Natural killer cell treated with Interleukin-12 subunit alpha and Interleukin-12 subunit beta and Interleukin-15 and Interleukin-18, amount 100 ng/mL, for 72 hours (primary cell): Measurements from ENCODE around the gene ZMIZ1. TPM values are rescaled to one million over a fixed set of nuclear protein-coding genes. Genes with fewer than 3 reads are reported as not detected.
A peak's percentile ranks its signal among the peaks of the same experiment; 100 is the strongest.
"Not testable (repeated sequence)": the region's sequence is repeated elsewhere in the genome, so short reads cannot be mapped to it uniquely, and the experiment has no call there.

Source experiments
- ATAC-seq, 2 donors: fragments of 150-1000 bp; cut with Tn5 transposase in 1 of 2; sonication (Bioruptor Pico), chemical (Tn5 transposase) in 1 of 2; 2 replicates each; pipeline ENCODE4 v1.10.0; 2021
- DNase-seq: peaks from one replicate; pipeline ENCODE4 v3.0.0; 2022; ENCODE audit warnings: low spot score
- H3K27ac Mint-ChIP-seq, 2 donors: 1 replicate in 1 of 2; 2 replicates in 1 of 2; pipeline ENCODE4 v1.8.0; 2022; ENCODE audit warnings: mixed read lengths in 2 of 2, mild to moderate bottlenecking in 1 of 2, moderate library complexity in 1 of 2
- H3K27me3 Mint-ChIP-seq, 2 donors: 1 replicate in 1 of 2; 2 replicates in 1 of 2; pipeline ENCODE4 v1.8.0; 2022; ENCODE audit warnings: mixed read lengths in 2 of 2
- H3K36me3 Mint-ChIP-seq: one replicate; pipeline ENCODE4 v1.8.0; 2022; ENCODE audit warnings: mixed read lengths
- H3K4me1 Mint-ChIP-seq, 2 donors: 1 replicate in 1 of 2; 2 replicates in 1 of 2; pipeline ENCODE4 v1.8.0; 2022; ENCODE audit warnings: low read depth in 2 of 2, mixed read lengths in 2 of 2, mild to moderate bottlenecking in 1 of 2
- H3K4me3 Mint-ChIP-seq: one replicate; pipeline ENCODE4 v1.8.0; 2022; ENCODE audit warnings: mixed read lengths
- H3K9me3 Mint-ChIP-seq: 2 replicates; pipeline ENCODE4 v1.8.0; 2022; ENCODE audit warnings: mixed read lengths
- total RNA-seq, 2 donors: library from RNA; stranded (reverse); gene quantifications; one replicate each; pipeline ENCODE4 v1.2.3, GENCODE V29; 2022

ZMIZ1 gene
- total RNA-seq, 2 donors from 2014 or later: 49.7 to 54.4 TPM

GRCh38 chr10:79025199-79025832 is 43.5 kb upstream of the ZMIZ1 start:
- Mint-ChIP-seq H3K27me3 (peaks cover 21 to 34% of the 10 kb centered on the region in 2 donors), H3K4me3 (peak overlapping the region; percentile 19), H3K27ac (peak overlapping the region in 1 of 2 donors; percentile 0), H3K9me3 (no peaks in the 10 kb centered on the region), H3K36me3 (no peaks in the 10 kb centered on the region), H3K4me1 (peaks cover 33 to 41% of the 10 kb centered on the region in 2 donors)
- ATAC-seq (peak; percentile 62 to 67), DNase-seq (no peak)

GRCh38 chr10:79026341-79026761 is 42.4 kb upstream of the ZMIZ1 start:
- DNase-seq (no peak), ATAC-seq (no peak)
- H3K27ac Mint-ChIP-seq: no peak overlapping the region
- H3K4me3 Mint-ChIP-seq: peak overlapping the region; percentile 19
- no peaks in the 10 kb centered on the region for H3K36me3 Mint-ChIP-seq
- peaks cover 33 to 41% of the 10 kb centered on the region in 2 donors for H3K4me1 Mint-ChIP-seq
- H3K9me3 Mint-ChIP-seq: no peaks in the 10 kb centered on the region
- H3K27me3 Mint-ChIP-seq: peaks cover 26 to 37% of the 10 kb centered on the region in 2 donors

- no peak overlapping the region for H3K27ac Mint-ChIP-seq
- ATAC-seq: no peak
- no peaks in the 10 kb centered on the region for H3K9me3 Mint-ChIP-seq
- peaks cover 33 to 41% of the 10 kb centered on the region in 2 donors for H3K4me1 Mint-ChIP-seq
- H3K4me3 Mint-ChIP-seq: peak overlapping the region; percentile 24
- peaks cover 26 to 39% of the 10 kb centered on the region in 2 donors for H3K27me3 Mint-ChIP-seq
- DNase-seq: no peak
- H3K36me3 Mint-ChIP-seq: no peaks in the 10 kb centered on the region
Measured at GRCh38 chr10:79026806-79027146, 42.0 kb upstream of the ZMIZ1 start.

GRCh38 chr10:79027147-79028055 is 41.4 kb upstream of the ZMIZ1 start:
- peak overlapping the region; percentile 24 for H3K4me3 Mint-ChIP-seq
- H3K4me1 Mint-ChIP-seq: peaks cover 33 to 40% of the 10 kb centered on the region in 2 donors
- peaks cover 28 to 41% of the 10 kb centered on the region in 2 donors for H3K27me3 Mint-ChIP-seq
- ATAC-seq (peak; percentile 55 to 60), DNase-seq (no peak)
- H3K36me3 Mint-ChIP-seq: no peaks in the 10 kb centered on the region
- H3K27ac Mint-ChIP-seq: peak overlapping the region in 1 of 2 donors; percentile 6
- no peaks in the 10 kb centered on the region for H3K9me3 Mint-ChIP-seq

- DNase-seq: no peak
- Mint-ChIP-seq H3K36me3 (no peaks in the 10 kb centered on the region), H3K4me3 (peak overlapping the region; percentile 15), H3K27ac (peak overlapping the region in 1 of 2 donors; percentile 6), H3K4me1 (peaks cover 31 to 34% of the 10 kb centered on the region in 2 donors), H3K27me3 (peaks cover 34 to 38% of the 10 kb centered on the region in 2 donors), H3K9me3 (no peaks in the 10 kb centered on the region)
- ATAC-seq: no peak
Measured at GRCh38 chr10:79028056-79028430, 40.7 kb upstream of the ZMIZ1 start.

- Mint-ChIP-seq H3K36me3 (no peaks in the 10 kb centered on the region), H3K4me3 (no peak overlapping the region), H3K27me3 (peaks cover 39 to 40% of the 10 kb centered on the region in 2 donors), H3K27ac (peak overlapping the region in 1 of 2 donors; percentile 6), H3K9me3 (no peaks in the 10 kb centered on the region), H3K4me1 (peaks cover 31 to 32% of the 10 kb centered on the region in 2 donors)
- DNase-seq (no peak), ATAC-seq (no peak)
Measured at GRCh38 chr10:79028451-79029010, 40.2 kb upstream of the ZMIZ1 start.

- Mint-ChIP-seq H3K4me3 (no peak overlapping the region), H3K4me1 (peaks cover 31 to 32% of the 10 kb centered on the region in 2 donors), H3K9me3 (no peaks in the 10 kb centered on the region), H3K27ac (peak overlapping the region; percentile 13 to 34), H3K36me3 (no peaks in the 10 kb centered on the region), H3K27me3 (peaks cover 45 to 48% of the 10 kb centered on the region in 2 donors)
- DNase-seq (no peak), ATAC-seq (no peak)
Measured at GRCh38 chr10:79029478-79030390, 39.0 kb upstream of the ZMIZ1 start.

GRCh38 chr10:79030705-79031104 is 38.1 kb upstream of the ZMIZ1 start:
- Mint-ChIP-seq H3K27ac (no peak overlapping the region), H3K27me3 (peaks cover 53 to 54% of the 10 kb centered on the region in 2 donors), H3K36me3 (no peaks in the 10 kb centered on the region), H3K4me3 (no peak overlapping the region), H3K4me1 (peaks cover 27 to 28% of the 10 kb centered on the region in 2 donors), H3K9me3 (no peaks in the 10 kb centered on the region)
- DNase-seq: no peak
- no peak for ATAC-seq

GRCh38 chr10:79031723-79032122 is 37.0 kb upstream of the ZMIZ1 start:
- H3K27ac Mint-ChIP-seq: no peak overlapping the region
- H3K4me1 Mint-ChIP-seq: peaks cover 19 to 22% of the 10 kb centered on the region in 2 donors
- ATAC-seq: no peak
- H3K27me3 Mint-ChIP-seq: peaks cover 48 to 49% of the 10 kb centered on the region in 2 donors
- no peaks in the 10 kb centered on the region for H3K9me3 Mint-ChIP-seq
- no peak overlapping the region for H3K4me3 Mint-ChIP-seq
- no peak for DNase-seq
- no peaks in the 10 kb centered on the region for H3K36me3 Mint-ChIP-seq

- no peak for DNase-seq
- Mint-ChIP-seq H3K4me3 (no peak overlapping the region), H3K4me1 (peaks cover 1 to 2% of the 10 kb centered on the region in 2 donors), H3K27ac (no peak overlapping the region), H3K9me3 (no peaks in the 10 kb centered on the region), H3K27me3 (peaks cover 38 to 58% of the 10 kb centered on the region in 2 donors), H3K36me3 (no peaks in the 10 kb centered on the region)
- ATAC-seq: no peak
Measured at GRCh38 chr10:79034271-79034876, 34.4 kb upstream of the ZMIZ1 start.

- not testable (repeated sequence) for H3K9me3 Mint-ChIP-seq, H3K4me1 Mint-ChIP-seq, H3K36me3 Mint-ChIP-seq, DNase-seq, H3K27ac Mint-ChIP-seq, H3K4me3 Mint-ChIP-seq, ATAC-seq
- peaks cover 41 to 55% of the 10 kb centered on the region in 2 donors for H3K27me3 Mint-ChIP-seq
Measured at GRCh38 chr10:79036416-79036815, 32.4 kb upstream of the ZMIZ1 start.

GRCh38 chr10:79038104-79038840 is 30.5 kb upstream of the ZMIZ1 start:
- no peaks in the 10 kb centered on the region for H3K9me3 Mint-ChIP-seq
- peaks cover 38 to 47% of the 10 kb centered on the region in 2 donors for H3K27me3 Mint-ChIP-seq
- H3K4me1 Mint-ChIP-seq: no peaks in the 10 kb centered on the region
- H3K27ac Mint-ChIP-seq: no peak overlapping the region
- no peaks in the 10 kb centered on the region for H3K36me3 Mint-ChIP-seq
- DNase-seq: no peak
- H3K4me3 Mint-ChIP-seq: no peak overlapping the region
- no peak for ATAC-seq
